GM06990 (cell line): ENCODE data around the gene PC.
"Not testable (repeated sequence)": the region's sequence is repeated elsewhere in the genome, so short reads cannot be mapped to it uniquely, and the experiment has no call there.

Experiments used
- DNase-seq: peaks from one replicate; pipeline ENCODE4 v3.0.0-alpha.2; 2011; ENCODE audit not compliant: insufficient read length; ENCODE audit errors: extremely low read depth
- H3K27me3 ChIP-seq: replicated peaks from 2 replicates; pipeline ENCODE4 v1.6.0; 2011; ENCODE audit warnings: low read length; ENCODE audit not compliant: control insufficient read depth, insufficient read depth
- H3K36me3 ChIP-seq: 2 replicates; pipeline ENCODE4 v1.5.1; 2011; ENCODE audit warnings: low read length; ENCODE audit not compliant: control insufficient read depth, insufficient read depth
- H3K4me3 ChIP-seq: replicated peaks from 2 replicates; pipeline ENCODE4 v1.5.1; 2011; ENCODE audit warnings: low read depth, mild to moderate bottlenecking, control low read depth, low read length
- CTCF ChIP-seq: IDR thresholded peaks from 2 replicates; pipeline ENCODE4 v1.5.1; 2011; ENCODE audit warnings: low read length, control low read depth, mild to moderate bottlenecking, inconsistent platforms; ENCODE audit not compliant: insufficient read depth, poor library complexity, severe bottlenecking

Gene PC

GRCh38 chr11:66809592-66809991, 148.6 kb downstream of the PC start:
- no peak for TF ChIP-seq CTCF

GRCh38 chr11:66800720-66801428, 157.3 kb downstream of the PC start:
- no peak for TF ChIP-seq CTCF
- no peaks in the 10 kb centered on the region for H3K36me3 ChIP-seq
- no peak overlapping the region for H3K4me3 ChIP-seq
- no peaks in the 10 kb centered on the region for H3K27me3 ChIP-seq
- peak; percentile 40 for DNase-seq

More at GRCh38 chr11:66809592-66809991, 148.6 kb downstream of the PC start:
- DNase-seq: no peak
- Histone ChIP-seq H3K36me3 (no peaks in the 10 kb centered on the region), H3K27me3 (no peaks in the 10 kb centered on the region), H3K4me3 (no peak overlapping the region)

- H3K27me3 ChIP-seq, H3K4me3 ChIP-seq, DNase-seq, H3K36me3 ChIP-seq: not testable (repeated sequence)
Observed at GRCh38 chr11:66799815-66800214, 158.4 kb downstream of the PC start.
